GM12878 (cell line): ENCODE data around the gene SUMF1. TPM values are rescaled to one million over a fixed set of nuclear protein-coding genes. Genes with fewer than 3 reads are reported as not detected.

ENCODE experiments used
- ATAC-seq: fragments of 200-7000 bp; cut with Tn5 transposase; 3 replicates; pipeline ENCODE4 v1.9.1; 2020; ENCODE audit warnings: mild to moderate bottlenecking, moderate library complexity
- BruUV-seq: library from RNA; stranded (reverse); fragments of 400-500 nt; replicated peaks from 2 replicates; lab custom pipeline; 2021; lab: Mats Ljungman, UMichigan
- CTCF ChIA-PET: fragments of 300-600 bp; sonication (Branson Sonifier 250); formaldehyde crosslinking; extraction: SDS; loops from one replicate; lab custom pipeline; 2021; ENCODE audit warnings: inconsistent platforms; lab: Yijun Ruan, JAX
- POLR2A ChIA-PET: fragments of 350-600 bp; formaldehyde crosslinking; extraction: SDS; loops from one replicate; lab custom pipeline; 2021; ENCODE audit warnings: inconsistent platforms; lab: Charles Lee
- RAD21 ChIA-PET: fragments of 300-600 bp; sonication (Branson Sonifier 250); formaldehyde crosslinking; loops from one replicate; lab custom pipeline; 2023; ENCODE audit warnings: antibody characterized with exemption; ENCODE audit not compliant: unreplicated experiment; lab: Charles Lee
- SMC1A ChIA-PET: fragments of 300-600 bp; sonication (Branson Sonifier 250); formaldehyde crosslinking; loops from one replicate; lab custom pipeline; 2023; ENCODE audit not compliant: unreplicated experiment, uncharacterized antibody; lab: Charles Lee
- DNase-seq: peaks from one replicate; pipeline ENCODE4 v3.0.0-alpha.2; 2011; ENCODE audit warnings: low read depth, low spot score
- FAIRE-seq: peaks from 3 replicates; lab custom pipeline; 2011; peaks lifted over from hg19 to GRCh38; lab: Jason Lieb, UNC
- H2AFZ ChIP-seq: 2 replicates; pipeline ENCODE4 v1.6.0; 2011; ENCODE audit warnings: low read depth, low read length, control low read depth; ENCODE audit not compliant: control insufficient read depth
- H3K27ac ChIP-seq: 2 replicates; pipeline ENCODE4 v1.5.1; 2011; ENCODE audit warnings: control low read depth; ENCODE audit not compliant: control insufficient read depth, insufficient read depth
- H3K27me3 ChIP-seq, 2 experiments: replicated peaks in 1 of 2; 2 replicates each; pipeline versions ENCODE4 v1.6.0 to v1.6.1; 2011; ENCODE audit warnings: low read length in 1 of 2; ENCODE audit not compliant: control insufficient read depth in 2 of 2, insufficient read depth in 2 of 2
- H3K36me3 ChIP-seq, 2 experiments: 2 replicates each; pipeline ENCODE4 v1.5.1; 2011; ENCODE audit warnings: low read length in 1 of 2; ENCODE audit not compliant: control insufficient read depth in 2 of 2, insufficient read depth in 2 of 2
- H3K4me1 ChIP-seq: 2 replicates; pipeline ENCODE4 v1.6.1; 2011; ENCODE audit warnings: mild to moderate bottlenecking, low read length, moderate library complexity, mixed read lengths; ENCODE audit not compliant: control insufficient read depth, insufficient read depth
- H3K4me2 ChIP-seq: 2 replicates; pipeline ENCODE4 v1.6.0; 2011; ENCODE audit warnings: control low read depth; ENCODE audit not compliant: control insufficient read depth, insufficient read depth
- H3K4me3 ChIP-seq: fragments of 200-600 bp; sonication (generic); 2 replicates; pipeline ENCODE4 v1.5.1; 2016
- H3K79me2 ChIP-seq: 2 replicates; pipeline ENCODE4 v1.6.0; 2011; ENCODE audit warnings: low read length; ENCODE audit not compliant: control insufficient read depth, insufficient read depth
- H3K9ac ChIP-seq: 2 replicates; pipeline ENCODE4 v1.8.0; 2011; ENCODE audit warnings: low read length, control low read depth, mixed read lengths; ENCODE audit not compliant: control insufficient read depth, insufficient read depth
- H3K9me3 ChIP-seq: replicated peaks from 3 replicates; pipeline ENCODE4 v1.5.1; 2011; ENCODE audit warnings: mild to moderate bottlenecking, low read length; ENCODE audit not compliant: control insufficient read depth, insufficient read depth
- H4K20me1 ChIP-seq: 2 replicates; pipeline ENCODE4 v1.6.0; 2011; ENCODE audit not compliant: control insufficient read depth, insufficient read depth
- CBX5 ChIP-seq: sonication (generic); IDR thresholded peaks from 2 replicates; pipeline ENCODE4 v1.6.1; 2016; ENCODE audit warnings: low read depth, moderate library complexity, mild to moderate bottlenecking, inconsistent platforms
- FOXK2 ChIP-seq: fragments of 450-650 bp; IDR thresholded peaks from 2 replicates; pipeline ENCODE4 v1.6.1; 2017; ENCODE audit warnings: mild to moderate bottlenecking, moderate library complexity
- KDM1A ChIP-seq: fragments of 200-600 bp; sonication (generic); IDR thresholded peaks from 2 replicates; pipeline ENCODE4 v1.6.1; 2016; ENCODE audit warnings: borderline replicate concordance
- NRF1 ChIP-seq: conservative IDR thresholded peaks from 2 replicates; pipeline ENCODE4 v1.6.1; 2011; ENCODE audit warnings: mild to moderate bottlenecking, low read depth, low read length, improper control_type of control experiment
- PML ChIP-seq: IDR thresholded peaks from 2 replicates; pipeline ENCODE4 v1.6.1; 2012; ENCODE audit warnings: low read length, inconsistent platforms
- SREBF2 ChIP-seq: IDR thresholded peaks from 2 replicates; pipeline ENCODE4 v1.6.1; 2012; ENCODE audit warnings: mild to moderate bottlenecking, low read length
- TCF3 ChIP-seq: IDR thresholded peaks from 2 replicates; pipeline ENCODE4 v1.6.1; 2012; ENCODE audit warnings: low read depth, mild to moderate bottlenecking, low read length, borderline replicate concordance; ENCODE audit not compliant: insufficient read depth
- ZBED1 ChIP-seq: IDR thresholded peaks from 2 replicates; pipeline ENCODE4 v1.6.1; 2016; ENCODE audit warnings: borderline replicate concordance
- WGBS: methylation state at CpG from one replicate; pipeline ENCODE4 v1.1.6; 2016; ENCODE audit warnings: low lambda C conversion rate; ENCODE audit not compliant: insufficient replicate concordance, insufficient coverage; ENCODE audit errors: missing lambda C conversion rate; 5-methylcytosine and 5-hydroxymethylcytosine counted together
- in situ Hi-C: fragments of 300-500 bp; cut with MboI; formaldehyde crosslinking; loops from 9 replicates; pipeline ENCODE4 v1.14.3; 2018; ENCODE audit warnings: mixed read lengths
- intact Hi-C: fragments of 100-400 bp; cut with micrococcal nuclease; formaldehyde crosslinking; loops from one replicate; pipeline ENCODE4 v1.14.2; 2022; ENCODE audit not compliant: unreplicated experiment
- polyA plus RNA-seq, 11 experiments: library from polyadenylated mRNA; depleted of rRNA in 4 of 11; unstranded in 6 of 11; stranded (reverse) in 5 of 11; fragments of >200 nt; fragmentation: Nextera tagmentation in 4 of 11; fragmentation: Illumina TruSeq in 1 of 11; extraction: Ambion mirVana in 4 of 11; extraction: Trizol in 1 of 11; gene quantifications; 1 replicate in 1 of 11; 2 replicates in 10 of 11; pipeline versions ENCODE4 v1.2.1 to v1.2.3, GENCODE V29; 2011 to 2016; ENCODE audit warnings: inconsistent platforms in 2 of 11, missing spikeins in 2 of 11, low read depth in 1 of 11
- total RNA-seq, 4 experiments: library from RNA; depleted of rRNA in 3 of 4; stranded (reverse); fragments of >200 nt in 3 of 4; fragmentation: Illumina TruSeq in 1 of 4; extraction: Trizol in 1 of 4; gene quantifications; 2 replicates each; pipeline versions ENCODE4 v1.2.1 to v1.2.3, GENCODE V29; 2013 to 2021
- TF ChIP-seq, protein P1 (sequence below): fragments of 450-650 bp; IDR thresholded peaks from 2 replicates; pipeline ENCODE4 v1.6.1; 2017; ENCODE audit warnings: mild to moderate bottlenecking
- TF ChIP-seq, protein P2 (sequence below): fragments of 450-650 bp; IDR thresholded peaks from 2 replicates; pipeline ENCODE4 v1.6.1; 2018; ENCODE audit warnings: mild to moderate bottlenecking, low read depth, moderate library complexity; ENCODE audit not compliant: partially characterized antibody

The SUMF1 gene
- total and polyA plus RNA-seq, 10 of the 15 experiments (the other 5 are each of a cell fraction or from before 2014, with no cell fraction given): 3.2 to 14.3 (median 8.5) TPM

DNA sequence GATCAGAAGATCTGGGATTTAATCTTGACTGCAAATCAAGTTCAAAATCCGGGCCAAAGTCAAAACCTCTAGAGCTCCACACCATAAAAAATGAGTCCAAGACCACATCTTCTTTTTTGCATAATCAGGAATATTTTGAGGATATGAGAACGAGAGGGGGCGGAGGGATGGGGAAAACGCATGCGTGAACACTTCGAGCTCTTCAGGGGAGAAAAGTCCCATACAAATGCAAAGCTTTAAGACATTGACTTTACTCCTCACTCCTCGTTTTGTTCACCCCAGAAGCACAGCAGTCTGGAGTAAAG lies 68.2 kb downstream of the SUMF1 start:
- no peak overlapping the region for H2AFZ ChIP-seq
- in situ Hi-C loops (no loop called here), intact Hi-C loops (no loop called here)
- TF ChIP-seq NRF1 (no peak), CBX5 (no peak), SREBF2 (no peak), FOXK2 (no peak), PML (no peak), ZBED1 (no peak), KDM1A (no peak), TCF3 (no peak)
- TF ChIP-seq, protein P1, sequence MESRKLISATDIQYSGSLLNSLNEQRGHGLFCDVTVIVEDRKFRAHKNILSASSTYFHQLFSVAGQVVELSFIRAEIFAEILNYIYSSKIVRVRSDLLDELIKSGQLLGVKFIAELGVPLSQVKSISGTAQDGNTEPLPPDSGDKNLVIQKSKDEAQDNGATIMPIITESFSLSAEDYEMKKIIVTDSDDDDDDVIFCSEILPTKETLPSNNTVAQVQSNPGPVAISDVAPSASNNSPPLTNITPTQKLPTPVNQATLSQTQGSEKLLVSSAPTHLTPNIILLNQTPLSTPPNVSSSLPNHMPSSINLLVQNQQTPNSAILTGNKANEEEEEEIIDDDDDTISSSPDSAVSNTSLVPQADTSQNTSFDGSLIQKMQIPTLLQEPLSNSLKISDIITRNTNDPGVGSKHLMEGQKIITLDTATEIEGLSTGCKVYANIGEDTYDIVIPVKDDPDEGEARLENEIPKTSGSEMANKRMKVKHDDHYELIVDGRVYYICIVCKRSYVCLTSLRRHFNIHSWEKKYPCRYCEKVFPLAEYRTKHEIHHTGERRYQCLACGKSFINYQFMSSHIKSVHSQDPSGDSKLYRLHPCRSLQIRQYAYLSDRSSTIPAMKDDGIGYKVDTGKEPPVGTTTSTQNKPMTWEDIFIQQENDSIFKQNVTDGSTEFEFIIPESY: no peak
- TF ChIP-seq, protein P2, sequence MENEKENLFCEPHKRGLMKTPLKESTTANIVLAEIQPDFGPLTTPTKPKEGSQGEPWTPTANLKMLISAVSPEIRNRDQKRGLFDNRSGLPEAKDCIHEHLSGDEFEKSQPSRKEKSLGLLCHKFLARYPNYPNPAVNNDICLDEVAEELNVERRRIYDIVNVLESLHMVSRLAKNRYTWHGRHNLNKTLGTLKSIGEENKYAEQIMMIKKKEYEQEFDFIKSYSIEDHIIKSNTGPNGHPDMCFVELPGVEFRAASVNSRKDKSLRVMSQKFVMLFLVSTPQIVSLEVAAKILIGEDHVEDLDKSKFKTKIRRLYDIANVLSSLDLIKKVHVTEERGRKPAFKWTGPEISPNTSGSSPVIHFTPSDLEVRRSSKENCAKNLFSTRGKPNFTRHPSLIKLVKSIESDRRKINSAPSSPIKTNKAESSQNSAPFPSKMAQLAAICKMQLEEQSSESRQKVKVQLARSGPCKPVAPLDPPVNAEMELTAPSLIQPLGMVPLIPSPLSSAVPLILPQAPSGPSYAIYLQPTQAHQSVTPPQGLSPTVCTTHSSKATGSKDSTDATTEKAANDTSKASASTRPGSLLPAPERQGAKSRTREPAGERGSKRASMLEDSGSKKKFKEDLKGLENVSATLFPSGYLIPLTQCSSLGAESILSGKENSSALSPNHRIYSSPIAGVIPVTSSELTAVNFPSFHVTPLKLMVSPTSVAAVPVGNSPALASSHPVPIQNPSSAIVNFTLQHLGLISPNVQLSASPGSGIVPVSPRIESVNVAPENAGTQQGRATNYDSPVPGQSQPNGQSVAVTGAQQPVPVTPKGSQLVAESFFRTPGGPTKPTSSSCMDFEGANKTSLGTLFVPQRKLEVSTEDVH: no peak
- TF ChIP-seq, all 136 proteins: peak for 0
- Histone ChIP-seq H3K9ac (no peak overlapping the region), H3K4me3 (no peak overlapping the region), H3K27me3 (no peaks in the 10 kb centered on the region), H3K27ac (no peak overlapping the region), H3K9me3 (no peaks in the 10 kb centered on the region), H4K20me1 (no peaks in the 10 kb centered on the region), H3K36me3 (no peaks in the 10 kb centered on the region), H3K4me2 (no peak overlapping the region), H3K4me1 (no peaks in the 10 kb centered on the region), H3K79me2 (no peaks in the 10 kb centered on the region)
- FAIRE-seq: no peak
- CTCF ChIA-PET: interaction anchor here (0.9 kb wide), 1 partner anchor 53 kb away, joined by 3 read pairs; no protein-coding TSS in a partner anchor
- no TSS peak for BruUV-seq
- RAD21 ChIA-PET: no interaction called here
- no peak for ATAC-seq
- DNase-seq: no peak
- POLR2A ChIA-PET: interaction anchor here (0.9 kb wide), 1 partner anchor 10 kb away, joined by 4 read pairs; no protein-coding TSS in a partner anchor
- WGBS: 86% methylated on average over 7 of the region's 7 CpGs
- SMC1A ChIA-PET: interaction anchor here (1.2 to 1.8 kb wide), 4 partner anchors 24 to 109 kb away, joined by 3 to 7 read pairs (median 4); no protein-coding TSS in a partner anchor
